NCI-H2227 (cell line): ENCODE results near the gene PARD3B.

ENCODE experiments used
- DNase-seq: peaks from one replicate; lab custom pipeline; 2025; ENCODE audit not compliant: unreplicated experiment; lab: John Stamatoyannopoulos, UW

Gene PARD3B

GRCh38 chr2:205659922-205660321, 1114.6 kb downstream of the PARD3B start:
- no peak for DNase-seq

DNA sequence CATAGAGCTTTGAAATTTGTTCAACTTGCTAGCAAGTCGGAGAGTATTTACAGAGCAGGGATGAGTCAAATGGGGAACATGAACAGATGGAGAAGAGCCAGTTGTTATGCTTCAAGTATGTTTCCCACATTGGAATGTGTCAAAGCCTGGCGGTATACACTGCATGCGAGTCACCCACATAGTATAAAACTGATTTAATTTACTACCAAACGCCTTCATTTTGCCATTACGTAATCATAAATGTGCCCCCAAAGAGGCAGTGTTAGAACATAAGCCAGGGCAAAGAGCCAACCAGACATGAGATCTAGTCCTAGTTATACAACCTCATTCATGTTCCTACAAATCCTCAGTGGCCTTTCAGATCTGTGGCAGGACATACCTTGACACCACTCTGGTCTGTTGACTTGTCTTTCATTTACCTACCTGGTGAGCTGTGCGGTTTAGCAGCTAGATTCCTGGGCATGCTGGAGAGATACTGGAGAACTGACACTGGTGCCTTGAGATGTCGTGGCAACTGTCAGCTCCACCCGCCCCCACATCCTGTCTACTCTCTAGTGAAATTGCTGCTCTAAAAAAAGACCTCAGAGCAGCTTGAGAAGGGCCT, 1115.3 kb downstream of the PARD3B start:
- no peak for DNase-seq

DNA sequence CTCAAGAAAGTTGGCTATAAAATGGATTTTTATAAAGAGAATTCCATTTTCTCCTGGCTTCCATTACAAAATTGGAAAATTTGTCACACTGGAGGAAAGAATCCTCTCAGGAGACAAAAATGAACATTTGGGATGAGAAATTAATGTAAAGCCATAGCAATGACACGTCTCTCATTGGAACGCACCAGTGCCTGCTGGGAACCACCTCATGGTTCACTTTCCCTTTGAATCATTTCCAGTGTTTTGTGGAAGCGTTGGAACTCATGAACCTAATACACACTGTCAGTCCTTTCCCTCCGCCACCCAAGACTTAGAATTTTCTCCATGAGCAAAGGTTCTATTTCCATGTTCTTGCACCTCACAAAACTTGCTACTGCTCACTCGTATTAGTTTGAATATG, 1116.0 kb downstream of the PARD3B start:
- DNase-seq, result no peak

DNA sequence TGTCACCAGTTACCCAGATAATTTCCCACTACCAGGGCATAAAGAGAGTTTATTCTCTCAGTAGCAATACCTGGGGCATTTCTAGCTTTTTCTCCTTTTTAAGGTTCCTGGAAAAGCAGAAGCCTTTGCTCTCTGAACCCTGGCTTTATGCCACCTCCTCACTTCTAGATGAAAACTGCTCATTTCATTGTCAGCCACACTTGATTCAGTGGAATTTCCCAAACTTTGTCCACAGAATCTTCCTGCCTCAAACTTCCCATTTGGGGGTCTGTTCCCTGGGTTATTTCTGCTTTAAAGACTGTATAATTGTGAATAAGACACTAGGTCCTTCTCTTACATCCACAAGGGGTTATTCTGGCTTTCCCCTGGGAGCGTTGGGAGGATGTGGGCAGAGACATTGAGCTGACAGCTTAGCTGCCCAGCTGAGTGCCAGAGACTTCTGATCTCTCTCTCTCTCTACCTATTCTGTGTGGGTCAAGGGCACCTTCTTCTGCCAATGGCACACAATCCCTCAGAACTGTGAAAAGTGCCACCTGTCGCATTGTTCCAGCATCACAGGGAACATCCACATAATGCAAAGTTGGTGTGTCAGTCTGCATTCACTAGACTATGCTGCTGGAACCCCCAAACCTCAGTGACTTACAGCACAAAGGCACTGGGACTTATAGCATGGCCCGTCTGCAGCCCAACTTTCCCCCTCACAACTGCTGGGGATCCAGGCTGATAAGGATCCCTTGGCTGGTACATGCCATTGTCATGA, 1117.1 kb downstream of the PARD3B start:
- DNase-seq, result no peak

DNA sequence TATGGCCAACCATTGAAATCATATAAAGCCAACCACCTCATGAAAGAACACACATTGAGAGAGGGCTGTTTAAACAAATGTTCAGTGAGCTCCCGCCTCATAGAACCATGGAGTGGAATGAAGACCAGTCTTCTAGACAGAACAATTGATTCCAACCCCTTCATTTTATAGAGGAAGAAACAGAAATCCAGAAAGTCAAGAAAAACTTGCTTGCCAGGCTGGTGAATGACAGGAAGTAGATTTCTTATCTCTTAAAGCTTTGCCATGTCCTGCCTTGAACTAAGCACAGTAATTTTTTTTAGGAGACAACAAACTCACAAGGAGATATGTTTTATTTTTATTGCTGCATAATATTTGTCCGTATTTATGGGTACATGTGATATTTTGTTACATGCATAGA, 1120.5 kb downstream of the PARD3B start:
- no peak for DNase-seq
